IMR-90 (cell line): ENCODE data around the gene EIF5A. TPM values are rescaled to one million over a fixed set of nuclear protein-coding genes. Genes with fewer than 3 reads are reported as not detected.

Source experiments
- ATAC-seq: fragments of 200-7000 bp; cut with Tn5 transposase; 2 replicates; pipeline ENCODE4 v1.9.1; 2020; ENCODE audit warnings: low read depth, mild to moderate bottlenecking, moderate library complexity
- BruUV-seq: library from RNA; stranded (reverse); fragments of 400-500 nt; replicated peaks from 2 replicates; lab custom pipeline; 2021; lab: Mats Ljungman, UMichigan
- CTCF ChIA-PET: fragments of 300-600 bp; formaldehyde crosslinking; extraction: SDS; loops from one replicate; lab custom pipeline; 2021; ENCODE audit warnings: antibody characterized with exemption; lab: Yijun Ruan, JAX
- POLR2A ChIA-PET: fragments of 300-600 bp; sonication (Branson Sonifier 250); formaldehyde crosslinking; loops from one replicate; lab custom pipeline; 2022; ENCODE audit warnings: antibody characterized with exemption; ENCODE audit not compliant: unreplicated experiment; lab: Charles Lee
- DNase-seq: peaks from one replicate; pipeline ENCODE4 v3.0.0; 2013
- H2AFZ ChIP-seq: replicated peaks from 2 replicates; pipeline ENCODE3; 2013; ENCODE audit warnings: low read length, mild to moderate bottlenecking; ENCODE audit not compliant: poor library complexity
- H2AK5ac ChIP-seq: 2 replicates; pipeline ENCODE4 v1.6.1; 2013; ENCODE audit warnings: low read depth, low read length, inconsistent platforms
- H2AK9ac ChIP-seq: replicated peaks from 2 replicates; pipeline ENCODE3; 2013; ENCODE audit warnings: mild to moderate bottlenecking, low read depth, low read length, moderate library complexity; ENCODE audit not compliant: poor library complexity
- H2BK120ac ChIP-seq: 2 replicates; pipeline ENCODE4 v1.6.1; 2013; ENCODE audit warnings: low read depth, low read length, inconsistent platforms
- H2BK15ac ChIP-seq: 3 replicates; pipeline ENCODE4 v1.6.1; 2013; ENCODE audit warnings: low read depth, low read length, inconsistent platforms
- H2BK20ac ChIP-seq: 2 replicates; pipeline ENCODE4 v1.6.1; 2013; ENCODE audit warnings: low read depth, mild to moderate bottlenecking, inconsistent platforms, low read length, moderate library complexity
- H2BK5ac ChIP-seq: 2 replicates; pipeline ENCODE4 v1.6.1; 2013; ENCODE audit warnings: mild to moderate bottlenecking, low read depth, low read length, inconsistent platforms; ENCODE audit not compliant: poor library complexity, severe bottlenecking
- H3K14ac ChIP-seq: replicated peaks from 2 replicates; pipeline ENCODE4 v1.6.1; 2013; ENCODE audit warnings: low read depth, low read length, inconsistent platforms
- H3K18ac ChIP-seq: 2 replicates; pipeline ENCODE4 v1.6.1; 2013; ENCODE audit warnings: low read depth, low read length, control low read depth
- H3K23ac ChIP-seq: 2 replicates; pipeline ENCODE4 v1.6.1; 2013; ENCODE audit warnings: low read depth, low read length, inconsistent platforms
- H3K27ac ChIP-seq: 2 replicates; pipeline ENCODE4 v1.5.1; 2013; ENCODE audit warnings: mild to moderate bottlenecking, control low read depth, low read length; ENCODE audit not compliant: insufficient read depth
- H3K27me3 ChIP-seq: 2 replicates; pipeline ENCODE4 v1.6.1; 2013; ENCODE audit warnings: low read length; ENCODE audit not compliant: control insufficient read depth, insufficient read depth
- H3K36me3 ChIP-seq: 2 replicates; pipeline ENCODE4 v1.6.1; 2013; ENCODE audit warnings: low read length, mixed read lengths; ENCODE audit not compliant: control insufficient read depth, insufficient read depth
- H3K4ac ChIP-seq: 2 replicates; pipeline ENCODE4 v1.6.1; 2013; ENCODE audit warnings: low read depth, low read length, inconsistent platforms
- H3K4me1 ChIP-seq: 2 replicates; pipeline ENCODE4 v1.6.1; 2013; ENCODE audit warnings: low read length, mixed read lengths; ENCODE audit not compliant: control insufficient read depth, insufficient read depth
- H3K4me2 ChIP-seq: 2 replicates; pipeline ENCODE4 v1.6.1; 2013; ENCODE audit warnings: low read depth, mild to moderate bottlenecking, control low read depth, low read length, moderate library complexity
- H3K4me3 ChIP-seq: 2 replicates; pipeline ENCODE4 v1.5.1; 2013; ENCODE audit warnings: low read depth, mild to moderate bottlenecking, control low read depth, low read length, moderate library complexity; ENCODE audit not compliant: insufficient read depth
- H3K56ac ChIP-seq: 2 replicates; pipeline ENCODE4 v1.6.1; 2013; ENCODE audit warnings: low read length, inconsistent platforms; ENCODE audit not compliant: insufficient read depth; ENCODE audit errors: extremely low read depth
- H3K79me1 ChIP-seq, 2 experiments: 2 replicates each; pipeline ENCODE4 v1.6.1; 2013; ENCODE audit warnings: low read length in 2 of 2, inconsistent platforms in 1 of 2, low read depth in 1 of 2
- H3K9ac ChIP-seq: 2 replicates; pipeline ENCODE4 v1.6.1; 2013; ENCODE audit warnings: low read depth, low read length, control low read depth
- H3K9me1 ChIP-seq: 2 replicates; pipeline ENCODE4 v1.6.1; 2013; ENCODE audit warnings: low read length, inconsistent platforms; ENCODE audit not compliant: insufficient read depth
- H3K9me3 ChIP-seq: 2 replicates; pipeline ENCODE4 v1.6.1; 2013; ENCODE audit warnings: low read length; ENCODE audit not compliant: control insufficient read depth, insufficient read depth
- H4K20me1 ChIP-seq: 2 replicates; pipeline ENCODE4 v1.6.1; 2013; ENCODE audit warnings: low read length, inconsistent platforms; ENCODE audit not compliant: insufficient read depth
- H4K5ac ChIP-seq: 2 replicates; pipeline ENCODE4 v1.6.1; 2013; ENCODE audit warnings: mild to moderate bottlenecking, low read depth, low read length, control low read depth
- H4K8ac ChIP-seq, 2 experiments: 2 replicates each; pipeline ENCODE4 v1.6.1; 2013; ENCODE audit warnings: low read depth in 2 of 2, low read length in 2 of 2, control low read depth in 1 of 2, inconsistent platforms in 1 of 2
- H4K91ac ChIP-seq: 2 replicates; pipeline ENCODE4 v1.6.1; 2013; ENCODE audit warnings: low read depth, low read length, inconsistent platforms; ENCODE audit not compliant: insufficient read depth
- BHLHE40 ChIP-seq: fragments of 150-350 bp; IDR thresholded peaks from 2 replicates; pipeline ENCODE4 v1.6.1; 2016; ENCODE audit warnings: mild to moderate bottlenecking, low read depth, low read length
- CHD1 ChIP-seq: IDR thresholded peaks from 2 replicates; pipeline ENCODE4 v1.6.1; 2012; ENCODE audit warnings: low read depth, low read length, improper control_type of control experiment
- CTCF ChIP-seq: conservative IDR thresholded peaks from 2 replicates; pipeline ENCODE4 v1.5.1; 2012; ENCODE audit warnings: mild to moderate bottlenecking, low read depth, low read length, improper control_type of control experiment
- MAZ ChIP-seq: IDR thresholded peaks from 2 replicates; pipeline ENCODE4 v1.6.1; 2012; ENCODE audit warnings: low read depth, mild to moderate bottlenecking, low read length, improper control_type of control experiment, moderate library complexity, borderline replicate concordance
- MXI1 ChIP-seq: IDR thresholded peaks from 2 replicates; pipeline ENCODE4 v1.6.1; 2012; ENCODE audit warnings: low read depth, mild to moderate bottlenecking, low read length, moderate library complexity, borderline replicate concordance
- RAD21 ChIP-seq: IDR thresholded peaks from 2 replicates; pipeline ENCODE4 v1.6.1; 2012; ENCODE audit warnings: low read length, improper control_type of control experiment
- SMC3 ChIP-seq: fragments of 150-350 bp; IDR thresholded peaks from 2 replicates; pipeline ENCODE4 v1.6.1; 2016; ENCODE audit warnings: low read depth, mild to moderate bottlenecking, antibody characterized with exemption, low read length, moderate library complexity
- WGBS, 2 experiments: methylation state at CpG; one replicate each; pipeline versions ENCODE4 v1.1.5 to v1.1.7; 2013; ENCODE audit warnings: missing lambda C conversion rate in 2 of 2; ENCODE audit not compliant: insufficient read length in 1 of 2; ENCODE audit errors: extremely low coverage in 2 of 2; 5-methylcytosine and 5-hydroxymethylcytosine counted together
- dilution Hi-C: fragments of 300-500 bp; cut with HindIII; formaldehyde crosslinking; loops from one replicate; pipeline ENCODE4 v1.14.3; 2018; ENCODE audit warnings: low sequenced_read_pairs; ENCODE audit not compliant: unreplicated experiment
- in situ Hi-C: fragments of 300-500 bp; cut with MboI; formaldehyde crosslinking; loops from 3 replicates; pipeline ENCODE4 v1.14.3; 2019; ENCODE audit warnings: low sequenced_read_pairs, inconsistent platforms, mixed read lengths
- intact Hi-C: fragments of 100-400 bp; cut with micrococcal nuclease; formaldehyde crosslinking; loops from 2 replicates; pipeline ENCODE4 v1.10.0; 2022
- polyA plus RNA-seq, 3 experiments: library from polyadenylated mRNA; depleted of rRNA; stranded (reverse); fragments of >200 nt; gene quantifications; 2 replicates each; pipeline ENCODE4 v1.2.3, GENCODE V29; 2012; ENCODE audit warnings: low replicate concordance in 1 of 3
- total RNA-seq: library from RNA; depleted of rRNA; stranded (reverse); fragments of >200 nt; gene quantifications from 2 replicates; pipeline ENCODE4 v1.2.3, GENCODE V29; 2012

EIF5A gene
- total and polyA plus RNA-seq, 2 of the 4 experiments (the other 2 are of a cell fraction), result 782 to 883 TPM

GRCh38 chr17:7328009-7328408, 20.6 kb downstream of the EIF5A start:
- H2AFZ ChIP-seq, result no peak overlapping the region
- no peaks in the 10 kb centered on the region for H3K9me3 ChIP-seq
- H3K4ac ChIP-seq, result no peak overlapping the region
- peak overlapping the region; percentile 14; the same call in 1 of the 2 replicates for H3K4me2 ChIP-seq
- H3K79me1 ChIP-seq, result peaks cover 10 to 29% of the 10 kb centered on the region in 2 experiments; a peak in 3 of 4 replicates
- no TSS peak for BruUV-seq
- no peaks in the 10 kb centered on the region for H3K27me3 ChIP-seq
- ChIA-PET POLR2A (no interaction called here), CTCF (interaction anchor here (0.6 kb wide), 1 partner anchor 345 kb away, joined by 3 read pairs; no protein-coding TSS in a partner anchor)
- H3K9me1 ChIP-seq, result peaks cover 6% of the 10 kb centered on the region; the same call in 1 of the 2 replicates
- TF ChIP-seq CTCF (no peak), SMC3 (no peak), CHD1 (no peak), BHLHE40 (no peak), MXI1 (no peak), RAD21 (no peak), MAZ (no peak)
- H3K56ac ChIP-seq, result no peak overlapping the region
- peaks cover 27% of the 10 kb centered on the region for H3K36me3 ChIP-seq
- H3K23ac ChIP-seq, result peak overlapping the region; percentile 21; the same call in 1 of the 2 replicates
- H3K27ac ChIP-seq, result no peak overlapping the region
- WGBS, 2 experiments, result 100% methylated on average over 1 of the region's 1 CpG; no CpG with 5 or more reads in 1 of the 2 experiments
- ATAC-seq (no peak), DNase-seq (no peak)
- no peak overlapping the region for H3K9ac ChIP-seq
- in situ Hi-C loops, result no loop called here
- no peak overlapping the region for H4K91ac ChIP-seq
- no peak overlapping the region for H3K4me3 ChIP-seq
- H4K20me1 ChIP-seq, result peaks cover 7% of the 10 kb centered on the region
- dilution Hi-C loops, result no loop called here
- H3K4me1 ChIP-seq, result peaks cover 5% of the 10 kb centered on the region; the same call in 1 of the 2 replicates
- H2BK20ac ChIP-seq, result no peak overlapping the region
- intact Hi-C loops, result loop anchor here (10.0 kb wide), 1 partner anchor 237 kb away; the partner anchor contains the start of gene SENP3
- H4K5ac ChIP-seq, result no peak overlapping the region
- H2BK120ac ChIP-seq, result no peak overlapping the region
- H2BK5ac ChIP-seq, result no peak overlapping the region
- H2AK5ac ChIP-seq, result no peak overlapping the region
- no peak overlapping the region for H2AK9ac ChIP-seq
- H3K18ac ChIP-seq, result no peak overlapping the region
- no peak overlapping the region for H2BK15ac ChIP-seq
- H4K8ac ChIP-seq, result no peak overlapping the region
- no peak overlapping the region for H3K14ac ChIP-seq
